HuH-7.5 (cell line): ENCODE measurements around the gene C1QC.
A peak's percentile ranks its signal among the peaks of the same experiment; 100 is the strongest.

ENCODE experiments used
- DNase-seq: peaks from one replicate; pipeline ENCODE4 v3.0.0; 2011; ENCODE audit warnings: low spot score

C1QC gene

GRCh38 chr1:22643381-22643780 is at the start of gene C1QC:
Gene C1QC (plus strand): TSS chr1:22643633. CDS start chr1:22644024, 391 bp downstream.
- no peak for DNase-seq

- no peak for DNase-seq
Observed at GRCh38 chr1:22594396-22594795, 49.0 kb upstream of the C1QC start.

- DNase-seq = no peak
Observed at GRCh38 chr1:22595108-22595507, 48.3 kb upstream of the C1QC start.

DNA sequence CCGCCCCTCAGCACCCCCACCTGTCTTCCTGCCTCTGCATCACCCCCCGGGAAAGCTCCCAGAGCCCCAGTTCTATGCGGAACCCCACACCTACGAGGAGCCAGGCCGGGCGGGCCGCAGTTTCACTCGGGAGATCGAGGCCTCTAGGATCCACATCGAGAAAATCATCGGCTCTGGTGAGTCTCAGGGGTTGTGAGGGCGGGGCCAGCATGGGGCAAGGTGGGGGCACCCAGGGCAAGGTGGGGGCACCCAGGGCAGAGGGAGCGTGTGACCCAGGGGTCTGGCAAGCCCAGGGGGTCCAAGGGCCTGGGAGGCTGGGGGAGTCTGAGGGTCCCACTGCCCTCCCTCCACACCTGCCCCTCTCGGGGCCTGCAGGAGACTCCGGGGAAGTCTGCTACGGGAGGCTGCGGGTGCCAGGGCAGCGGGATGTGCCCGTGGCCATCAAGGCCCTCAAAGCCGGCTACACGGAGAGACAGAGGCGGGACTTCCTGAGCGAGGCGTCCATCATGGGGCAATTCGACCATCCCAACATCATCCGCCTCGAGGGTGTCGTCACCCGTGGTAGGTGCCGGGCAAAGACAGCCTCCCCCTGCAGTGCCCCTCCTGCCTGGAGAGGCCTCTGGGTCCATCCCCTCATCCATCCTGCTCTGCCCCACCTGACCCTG is 46.0 kb upstream of the C1QC start:
- DNase-seq = no peak

DNA sequence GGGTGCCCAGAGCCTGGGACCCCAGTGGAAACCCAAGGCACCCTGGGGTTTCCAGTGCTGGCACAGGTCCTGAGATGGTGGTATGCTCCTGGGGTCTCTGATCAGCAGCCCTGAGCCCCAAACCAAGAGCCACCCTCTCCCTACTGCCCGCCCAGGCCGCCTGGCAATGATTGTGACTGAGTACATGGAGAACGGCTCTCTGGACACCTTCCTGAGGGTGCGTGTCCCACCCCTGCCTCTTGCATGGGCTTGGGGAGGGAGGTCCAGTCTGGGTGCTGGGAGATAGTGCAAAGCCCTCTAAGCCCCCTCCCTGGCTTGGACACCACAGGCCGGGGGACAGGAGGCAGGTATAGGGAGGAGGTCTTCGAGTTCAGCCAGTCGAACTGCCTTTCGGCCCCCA is 45.4 kb upstream of the C1QC start:
- DNase-seq = no peak

GRCh38 chr1:22598736-22599135 is 44.7 kb upstream of the C1QC start:
- no peak for DNase-seq

DNA sequence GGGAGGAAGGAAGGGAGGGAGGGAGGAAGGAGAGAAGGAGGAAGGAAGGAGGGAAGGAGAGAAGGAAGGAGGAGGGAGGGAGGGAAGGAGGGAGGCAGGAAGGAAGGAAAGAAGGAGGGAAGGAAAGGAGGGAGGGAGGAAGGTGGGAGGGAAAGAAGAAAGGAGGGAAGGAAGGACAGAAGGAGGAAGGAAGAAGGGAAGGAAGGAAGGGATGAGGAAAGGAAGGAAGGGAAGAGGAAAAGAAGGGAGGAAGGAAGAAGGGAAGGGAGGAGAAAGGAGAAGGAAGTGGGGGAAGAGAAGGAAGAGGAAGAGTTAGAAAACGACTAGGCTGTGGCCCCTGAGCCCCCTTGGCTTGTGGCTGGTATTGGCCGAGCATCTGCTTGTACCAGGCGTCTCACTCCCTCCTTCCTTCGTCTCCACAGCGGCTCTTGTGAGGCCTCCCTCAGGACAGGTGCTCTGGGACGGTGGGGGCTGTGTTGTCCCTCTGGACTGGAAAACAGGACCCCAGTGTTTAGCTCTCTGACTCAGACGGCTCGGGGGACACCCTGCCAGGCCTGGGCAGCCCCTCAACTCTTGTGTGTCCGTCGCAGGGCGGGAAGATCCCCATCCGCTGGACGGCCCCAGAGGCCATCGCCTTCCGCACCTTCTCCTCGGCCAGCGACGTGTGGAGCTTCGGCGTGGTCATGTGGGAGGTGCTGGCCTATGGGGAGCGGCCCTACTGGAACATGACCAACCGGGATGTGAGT is 43.2 kb upstream of the C1QC start:
- DNase-seq = no peak

GRCh38 chr1:22600817-22601605 is 42.4 kb upstream of the C1QC start:
- DNase-seq = no peak

DNA sequence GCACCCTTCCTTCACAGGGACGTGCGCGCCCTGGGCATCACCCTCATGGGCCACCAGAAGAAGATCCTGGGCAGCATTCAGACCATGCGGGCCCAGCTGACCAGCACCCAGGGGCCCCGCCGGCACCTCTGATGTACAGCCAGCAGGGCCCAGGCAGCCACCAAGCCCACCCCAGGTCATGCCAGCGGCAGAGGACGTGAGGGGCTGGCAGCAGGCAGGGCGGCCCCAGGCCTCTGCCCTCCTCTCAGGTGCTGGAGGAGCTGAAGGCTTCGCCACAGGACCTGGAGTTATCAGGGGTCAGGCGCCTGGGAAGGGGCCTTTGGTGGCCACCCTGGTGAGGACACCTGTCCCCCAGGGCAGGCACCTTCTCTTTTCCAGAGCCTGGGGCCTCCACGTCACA is 41.8 kb upstream of the C1QC start:
- no peak for DNase-seq

DNA sequence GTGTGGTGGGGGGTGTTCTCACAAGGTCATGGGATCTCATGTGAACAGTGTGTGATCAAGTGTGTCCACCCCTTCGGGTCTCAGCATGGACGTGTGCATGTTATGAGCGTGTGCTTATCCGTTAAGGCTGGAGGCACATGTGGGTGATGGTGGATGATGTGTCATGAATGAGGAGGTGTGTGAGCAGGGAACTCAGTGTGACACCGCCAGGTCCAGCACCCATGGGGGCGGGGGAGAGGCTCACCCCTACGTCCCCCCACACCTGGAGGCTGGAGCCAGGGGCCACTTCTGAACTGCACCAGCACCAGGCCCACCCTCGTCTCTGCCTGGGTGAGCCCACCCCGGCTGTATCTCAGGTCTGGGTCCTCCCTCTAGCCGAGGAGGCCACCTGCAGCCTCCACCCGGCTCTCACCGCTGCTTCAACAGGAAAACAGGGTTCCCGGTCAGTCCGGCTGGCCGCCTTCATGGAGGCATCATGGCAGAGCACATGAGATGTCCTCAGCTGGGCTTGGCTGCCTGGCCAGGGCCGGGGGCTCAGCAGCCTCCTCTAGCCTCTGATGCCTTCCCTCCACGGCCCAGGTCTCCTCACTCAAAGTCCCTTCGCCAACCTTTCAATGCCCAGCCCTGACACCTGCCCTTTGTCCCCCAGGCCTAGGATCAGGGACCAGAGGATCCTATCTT is 41.2 kb upstream of the C1QC start:
- DNase-seq = no peak

GRCh38 chr1:22606161-22606560 is 37.3 kb upstream of the C1QC start:
- DNase-seq = no peak

- DNase-seq = no peak
Observed at GRCh38 chr1:22607154-22607553, 36.3 kb upstream of the C1QC start.

- no peak for DNase-seq
Observed at GRCh38 chr1:22608361-22608760, 35.1 kb upstream of the C1QC start.

DNA sequence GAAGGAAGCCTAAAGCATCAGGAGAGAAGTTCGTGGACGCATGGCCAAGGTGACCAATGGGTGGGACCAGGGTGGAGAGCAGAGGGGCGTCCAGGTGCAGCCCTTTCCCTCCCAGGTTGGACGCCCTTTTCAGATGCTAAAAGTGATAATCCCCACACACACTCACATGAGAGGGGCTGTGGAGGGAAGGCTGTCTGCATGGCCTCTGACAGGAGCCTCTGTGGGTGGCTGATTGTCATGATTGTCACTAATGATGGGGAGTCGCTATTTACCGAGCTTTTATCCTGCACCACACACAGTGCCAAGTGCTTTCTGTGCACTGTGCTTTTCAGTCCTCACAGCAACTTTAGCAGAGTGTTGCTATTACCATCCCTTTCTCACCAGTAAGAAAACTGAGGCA is 34.1 kb upstream of the C1QC start:
- no peak for DNase-seq

GRCh38 chr1:22611530-22611947 is 31.9 kb upstream of the C1QC start:
- peak; percentile 56 for DNase-seq

GRCh38 chr1:22612671-22613571 is 30.5 kb upstream of the C1QC start:
- DNase-seq = no peak

DNA sequence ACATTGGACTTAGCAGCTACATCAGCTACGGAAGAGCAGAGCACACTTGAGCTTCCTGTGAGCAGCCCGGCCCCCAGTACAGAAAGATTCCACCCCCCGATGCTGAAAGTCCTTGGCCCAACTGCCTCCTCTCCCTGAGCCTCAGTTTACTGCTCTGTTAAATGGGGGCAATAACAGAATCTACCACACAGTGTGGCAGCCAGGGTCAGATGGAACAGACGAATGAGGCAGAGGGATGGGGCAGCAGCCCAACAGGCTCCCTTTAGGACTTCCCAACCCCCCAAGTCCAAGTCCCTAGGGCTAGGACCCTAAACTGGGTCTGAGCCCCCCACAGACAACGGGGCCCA is 29.9 kb upstream of the C1QC start:
- DNase-seq = no peak

DNA sequence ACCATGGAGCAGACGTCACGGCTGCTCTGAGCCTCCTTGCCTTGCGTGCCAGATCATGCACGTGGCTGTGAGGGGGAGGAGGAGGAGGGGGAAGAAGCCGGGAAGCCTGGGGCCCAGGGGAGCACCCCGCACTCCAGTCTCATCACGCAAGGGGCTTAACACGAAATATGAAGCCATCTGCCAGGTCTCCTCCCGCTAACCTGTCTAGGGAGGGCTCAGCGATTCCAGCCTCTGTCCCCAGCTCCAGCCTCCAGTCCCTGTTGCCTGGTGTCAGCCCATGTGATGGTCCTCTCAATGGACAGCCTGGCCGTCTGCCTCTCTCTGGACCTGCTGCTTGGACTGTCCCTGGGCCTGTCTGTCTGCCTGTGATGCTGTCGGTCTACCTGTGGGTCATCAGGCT is 29.5 kb upstream of the C1QC start:
- DNase-seq = no peak

DNA sequence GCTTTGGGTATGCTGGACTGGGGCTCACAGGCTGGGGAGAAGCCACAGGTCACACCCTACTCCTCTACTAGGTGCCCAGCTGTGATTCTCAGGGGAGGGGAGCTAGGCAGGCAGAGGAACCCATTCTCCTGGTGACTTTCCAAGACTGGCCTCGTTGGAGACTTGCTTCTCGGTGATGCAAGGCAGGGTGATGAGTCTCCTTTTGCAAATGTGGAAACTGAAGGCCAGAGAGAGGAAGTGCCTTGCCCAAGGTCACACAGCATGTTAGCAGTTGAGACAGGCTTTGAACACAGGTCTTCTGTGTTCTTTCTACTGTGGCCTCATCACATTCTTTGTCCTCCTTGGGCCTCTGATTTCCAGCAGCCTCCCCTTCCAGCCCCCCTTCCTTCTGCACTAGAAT is 27.5 kb upstream of the C1QC start:
- no peak for DNase-seq

- DNase-seq = no peak
Observed at GRCh38 chr1:22616571-22616970, 26.9 kb upstream of the C1QC start.

DNA sequence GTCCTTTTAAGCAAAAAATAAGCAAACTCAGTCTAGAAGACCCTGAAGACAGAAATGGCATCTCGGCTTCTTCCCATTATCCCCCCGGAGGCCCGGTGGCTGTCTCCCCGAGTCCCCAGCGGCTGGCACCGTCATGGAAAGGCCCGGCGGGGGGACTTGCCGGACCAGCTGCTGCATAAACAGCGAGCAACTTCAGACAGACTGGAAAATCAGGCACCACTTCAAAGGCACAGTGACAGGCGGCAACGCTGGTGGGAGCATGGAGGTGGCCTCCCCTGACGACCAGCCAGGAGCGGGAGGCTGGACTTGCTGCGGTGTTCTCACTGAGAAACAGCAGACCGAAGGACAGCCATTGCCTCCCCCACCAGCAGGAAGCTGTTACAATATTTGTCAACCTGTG is 25.4 kb upstream of the C1QC start:
- DNase-seq = no peak

GRCh38 chr1:22619252-22619651 is 24.2 kb upstream of the C1QC start:
- DNase-seq = no peak
